Breast epithelium (tissue), 4 donors: ENCODE results near the gene OR5K4. TPM values are rescaled to one million over a fixed set of nuclear protein-coding genes. Genes with fewer than 3 reads are reported as not detected.
"Not testable (repeated sequence)": the region's sequence is repeated elsewhere in the genome, so short reads cannot be mapped to it uniquely, and the experiment has no call there.

Experiments used
- DNase-seq, 2 donors: peaks; one replicate each; pipeline ENCODE4 v3.0.0-alpha.2; 2019; ENCODE audit warnings: low spot score in 2 of 2
- H3K27ac ChIP-seq, 2 donors: fragments of 200-600 bp; sonication (generic) in 1 of 2; one replicate each; pipeline ENCODE4 v1.5.1; 2016 to 2019; ENCODE audit warnings: mild to moderate bottlenecking in 1 of 2
- H3K27me3 ChIP-seq, 2 donors: fragments of 200-600 bp; sonication (generic) in 1 of 2; one replicate each; pipeline versions ENCODE4 v1.5.1 to v1.6.0; 2017 to 2019; ENCODE audit warnings: control low read depth in 1 of 2, mild to moderate bottlenecking in 1 of 2
- H3K36me3 ChIP-seq: fragments of 200-600 bp; one replicate; pipeline ENCODE4 v1.5.1; 2019
- H3K4me1 ChIP-seq, 2 donors: fragments of 200-600 bp; sonication (generic); one replicate each; pipeline ENCODE4 v1.5.1; 2016 to 2019; ENCODE audit warnings: control low read depth in 1 of 2
- H3K4me3 ChIP-seq, 3 donors: fragments of 200-600 bp; sonication (generic); 1 replicate in 2 of 3; 2 replicates in 1 of 3; pipeline ENCODE4 v1.5.1; 2016 to 2019; ENCODE audit warnings: mild to moderate bottlenecking in 3 of 3, moderate library complexity in 2 of 3
- H3K9me3 ChIP-seq, 2 donors: fragments of 200-600 bp; sonication (generic) in 1 of 2; one replicate each; pipeline ENCODE4 v1.5.1; 2016 to 2019; ENCODE audit warnings: control low read depth in 1 of 2
- CTCF ChIP-seq, 3 donors: fragments of 450-650 bp; IDR thresholded peaks; one replicate each; pipeline ENCODE4 v1.5.1; 2016 to 2017; ENCODE audit warnings: antibody characterized with exemption in 3 of 3, mild to moderate bottlenecking in 3 of 3, moderate library complexity in 3 of 3
- POLR2A ChIP-seq: fragments of 450-650 bp; IDR thresholded peaks from one replicate; pipeline ENCODE4 v1.6.1; 2016; ENCODE audit warnings: antibody characterized with exemption, mild to moderate bottlenecking, moderate library complexity
- POLR2AphosphoS5 ChIP-seq, 3 donors: sonication (generic); formaldehyde crosslinking; IDR thresholded peaks; one replicate each; pipeline ENCODE4 v1.6.1; 2017; ENCODE audit warnings: antibody characterized with exemption in 3 of 3
- intact Hi-C: fragments of 100-400 bp; cut with DNase I; formaldehyde crosslinking; loops from one replicate; pipeline ENCODE4 v1.15.1; 2023; ENCODE audit warnings: low total_unique reads
- total RNA-seq, 3 donors: library from RNA; depleted of rRNA; stranded (reverse); fragments of >200 nt; gene quantifications; one replicate each; pipeline ENCODE4 v1.1.0, GENCODE V29; 2016

OR5K4 gene
- total RNA-seq, 3 donors from 2014 or later = not detected

GRCh38 chr3:98390366-98390765 lies 36.7 kb downstream of the OR5K4 start, which contains the start of gene OR5K3:
Gene OR5K3, plus strand, starts transcription at chr3:98390666. Its CDS starts 0 bp downstream, at chr3:98390666.
- no peak for DNase-seq
- intact Hi-C loops = no loop called here
- Histone ChIP-seq H3K27ac (no peak within 1 kb of the TSS), H3K27me3 (no peaks in the 10 kb centered on the region), H3K4me1 (no peaks in the 10 kb centered on the region), H3K9me3 (no peaks in the 10 kb centered on the region), H3K4me3 (no peak within 1 kb of the TSS), H3K36me3 (no peaks in the 10 kb centered on the region)
- no peak for TF ChIP-seq POLR2A
- TF ChIP-seq CTCF (IDR thresholded peaks at IDR 0.05) = no peak
- no peak for TF ChIP-seq POLR2AphosphoS5 (IDR thresholded peaks at IDR 0.05)

- DNase-seq = no peak
- no peak overlapping the region for H3K4me3 ChIP-seq
- H3K36me3 ChIP-seq = no peaks in the 10 kb centered on the region
- TF ChIP-seq POLR2A (no peak), POLR2AphosphoS5 (IDR thresholded peaks at IDR 0.05) (no peak), CTCF (IDR thresholded peaks at IDR 0.05) (no peak)
- no peak overlapping the region for H3K27ac ChIP-seq
- intact Hi-C loops = no loop called here
- H3K27me3 ChIP-seq = no peaks in the 10 kb centered on the region
- no peaks in the 10 kb centered on the region for H3K4me1 ChIP-seq
- peaks cover 4 to 12% of the 10 kb centered on the region in 2 donors for H3K9me3 ChIP-seq
Measured at GRCh38 chr3:98395101-98395500, 41.4 kb downstream of the OR5K4 start.

GRCh38 chr3:98396482-98396881 lies 42.8 kb downstream of the OR5K4 start:
- H3K4me3 ChIP-seq, H3K4me1 ChIP-seq, H3K36me3 ChIP-seq, DNase-seq, H3K27me3 ChIP-seq, intact Hi-C loops, H3K27ac ChIP-seq: not testable (repeated sequence)
- peaks cover 4 to 12% of the 10 kb centered on the region in 2 donors for H3K9me3 ChIP-seq

- Histone ChIP-seq H3K27ac (no peak overlapping the region), H3K4me3 (no peak overlapping the region), H3K9me3 (peaks cover 13 to 22% of the 10 kb centered on the region in 2 donors), H3K36me3 (no peaks in the 10 kb centered on the region), H3K4me1 (no peaks in the 10 kb centered on the region), H3K27me3 (no peaks in the 10 kb centered on the region)
- no peak for TF ChIP-seq POLR2A
- no peak for TF ChIP-seq POLR2AphosphoS5 (IDR thresholded peaks at IDR 0.05)
- no peak for TF ChIP-seq CTCF (IDR thresholded peaks at IDR 0.05)
- no peak for DNase-seq
- intact Hi-C loops = no loop called here
Measured at GRCh38 chr3:98398513-98398912, 44.9 kb downstream of the OR5K4 start.

- Histone ChIP-seq H3K27ac (no peak overlapping the region), H3K27me3 (no peaks in the 10 kb centered on the region), H3K36me3 (no peaks in the 10 kb centered on the region), H3K4me3 (no peak overlapping the region), H3K4me1 (no peaks in the 10 kb centered on the region), H3K9me3 (peaks cover 30 to 52% of the 10 kb centered on the region in 2 donors)
- intact Hi-C loops = no loop called here
- DNase-seq = no peak
- TF ChIP-seq POLR2A = no peak
- TF ChIP-seq CTCF (IDR thresholded peaks at IDR 0.05) = no peak
- no peak for TF ChIP-seq POLR2AphosphoS5 (IDR thresholded peaks at IDR 0.05)
Measured at GRCh38 chr3:98402507-98402906, 48.9 kb downstream of the OR5K4 start.

- H3K9me3 ChIP-seq = peaks cover 30 to 56% of the 10 kb centered on the region in 2 donors
- H3K36me3 ChIP-seq = no peaks in the 10 kb centered on the region
- H3K27ac ChIP-seq = no peak overlapping the region
- DNase-seq = no peak
- intact Hi-C loops = no loop called here
- TF ChIP-seq POLR2A (no peak), CTCF (IDR thresholded peaks at IDR 0.05) (no peak), POLR2AphosphoS5 (IDR thresholded peaks at IDR 0.05) (no peak)
- no peak overlapping the region for H3K4me3 ChIP-seq
- H3K27me3 ChIP-seq = no peaks in the 10 kb centered on the region
- no peaks in the 10 kb centered on the region for H3K4me1 ChIP-seq
Measured at GRCh38 chr3:98404010-98404409, 50.4 kb downstream of the OR5K4 start.
